ENCODE data around the gene CYTH1. TPM values are rescaled to one million over a fixed set of nuclear protein-coding genes. Genes with fewer than 3 reads are reported as not detected.
A peak's percentile ranks its signal among the peaks of the same experiment; 100 is the strongest.

Gene CYTH1
- total RNA-seq, 2 experiments from 2014 or later, result 288 to 309 TPM

DNA sequence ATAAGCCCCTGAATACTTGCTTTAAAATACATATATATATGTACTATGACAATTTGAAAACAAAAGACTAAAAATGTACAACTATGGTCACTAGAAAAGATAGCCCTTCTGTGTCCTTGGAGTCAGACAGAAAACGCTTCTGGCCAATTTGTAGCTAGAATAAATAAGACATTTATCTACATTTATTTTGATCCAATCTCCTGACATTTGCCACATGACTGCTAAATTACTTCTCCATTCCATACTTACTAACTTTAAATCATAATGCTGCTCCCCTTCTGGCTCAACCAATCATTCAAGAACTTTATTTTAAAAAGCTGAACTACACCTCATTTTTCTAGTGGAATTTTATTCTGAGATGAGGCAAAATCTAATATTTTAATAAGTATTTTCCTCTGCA lies 65.8 kb downstream of the CYTH1 start:
- Mint-ChIP-seq H3K36me3 (ENCODE audit: low read depth) (peaks cover 29% of the 10 kb centered on the region), H3K4me1 (peaks cover 89% of the 10 kb centered on the region), H3K9me3 (no peaks in the 10 kb centered on the region), H3K27ac (peak overlapping the region; percentile 16), H3K4me3 (no peak overlapping the region), H3K27me3 (no peaks in the 10 kb centered on the region)
- ChIA-PET CTCF (interaction anchor here (1.1 to 3.7 kb wide), 5 partner anchors 8 to 30 kb away, joined by 3 to 17 read pairs (median 4); no protein-coding TSS in a partner anchor), POLR2A (interaction anchor here (1.0 to 4.1 kb wide), 10 partner anchors 9 to 69 kb away, joined by 3 to 28 read pairs (median 5); no protein-coding TSS in a partner anchor)
- DNase-seq, result no peak

DNA sequence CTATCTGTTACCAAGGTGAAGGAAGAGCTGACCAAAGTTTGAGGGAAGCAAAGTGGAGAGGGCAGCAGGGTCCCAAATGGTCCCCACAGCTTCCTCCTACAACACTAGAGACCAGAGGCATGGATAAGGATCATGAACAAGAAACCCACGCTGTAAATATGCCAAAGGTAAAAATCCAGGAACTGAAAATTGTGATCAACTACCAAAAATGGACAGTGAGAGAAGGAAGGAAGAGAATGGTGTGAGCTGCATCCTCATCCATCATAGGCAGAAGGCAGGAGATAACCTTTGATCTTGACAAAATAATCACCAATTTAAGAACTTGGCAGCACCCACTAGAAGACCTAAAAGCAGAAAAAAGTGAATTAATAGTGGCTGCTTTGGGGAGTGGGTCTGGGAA lies 66.2 kb downstream of the CYTH1 start:
- Mint-ChIP-seq H3K4me1 (peaks cover 86% of the 10 kb centered on the region), H3K9me3 (no peaks in the 10 kb centered on the region), H3K27ac (peak overlapping the region; percentile 63), H3K36me3 (ENCODE audit: low read depth) (peaks cover 29% of the 10 kb centered on the region), H3K27me3 (no peaks in the 10 kb centered on the region), H3K4me3 (peak overlapping the region; percentile 28)
- ChIA-PET POLR2A (interaction anchor here (0.7 to 4.1 kb wide), 12 partner anchors 8 to 70 kb away, joined by 3 to 28 read pairs (median 4); no protein-coding TSS in a partner anchor), CTCF (interaction anchor here (0.8 to 3.7 kb wide), 6 partner anchors 8 to 270 kb away, joined by 3 to 17 read pairs (median 4); no protein-coding TSS in a partner anchor)
- DNase-seq, result no peak

DNA sequence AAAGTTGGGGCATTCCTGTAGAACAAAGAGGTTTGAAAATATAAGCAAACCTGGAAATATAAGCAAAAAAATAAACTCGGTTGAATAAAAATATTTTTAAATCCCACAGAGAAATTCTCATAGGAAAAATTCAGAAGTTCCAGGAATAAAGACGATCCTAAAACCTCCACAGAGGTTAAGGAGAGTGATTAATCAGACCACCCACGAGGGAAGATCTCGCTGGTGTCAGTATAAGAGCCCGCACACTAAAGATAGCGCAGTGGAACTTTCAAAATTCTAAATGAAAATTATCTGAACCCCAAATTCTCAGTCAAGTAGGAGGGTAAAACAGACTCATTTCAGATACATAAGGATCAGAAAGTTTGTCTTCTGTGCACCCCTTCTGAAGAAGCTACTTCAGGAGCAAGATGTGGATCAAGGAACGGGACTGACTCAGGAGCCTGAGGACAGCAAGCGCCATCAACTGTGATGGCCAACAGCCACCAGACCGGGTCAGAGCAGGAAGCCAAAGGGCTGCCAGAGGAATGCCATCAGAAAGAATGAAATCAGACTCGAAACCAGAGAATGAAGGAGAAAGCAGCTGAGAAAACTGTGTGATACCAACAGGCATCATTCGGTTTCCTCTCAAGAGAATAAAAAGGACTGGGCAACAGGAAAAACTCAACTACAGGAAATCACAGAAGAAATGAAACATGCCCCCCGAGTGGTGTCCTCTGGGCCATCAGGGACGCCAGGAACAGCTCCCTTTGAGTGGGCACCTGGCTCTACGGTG lies 66.9 kb downstream of the CYTH1 start:
- Mint-ChIP-seq H3K4me1 (peaks cover 91% of the 10 kb centered on the region), H3K27ac (peak overlapping the region; percentile 63), H3K4me3 (peak overlapping the region; percentile 28), H3K36me3 (ENCODE audit: low read depth) (peaks cover 33% of the 10 kb centered on the region), H3K9me3 (no peaks in the 10 kb centered on the region), H3K27me3 (no peaks in the 10 kb centered on the region)
- POLR2A ChIA-PET, result interaction anchor here (0.7 to 4.1 kb wide), 13 partner anchors 11 to 70 kb away, joined by 3 to 28 read pairs (median 3); no protein-coding TSS in a partner anchor
- no peak for DNase-seq
- CTCF ChIA-PET, result interaction anchor here (0.8 to 3.0 kb wide), 4 partner anchors 10 to 270 kb away, joined by 3 to 14 read pairs (median 4); no protein-coding TSS in a partner anchor

DNA sequence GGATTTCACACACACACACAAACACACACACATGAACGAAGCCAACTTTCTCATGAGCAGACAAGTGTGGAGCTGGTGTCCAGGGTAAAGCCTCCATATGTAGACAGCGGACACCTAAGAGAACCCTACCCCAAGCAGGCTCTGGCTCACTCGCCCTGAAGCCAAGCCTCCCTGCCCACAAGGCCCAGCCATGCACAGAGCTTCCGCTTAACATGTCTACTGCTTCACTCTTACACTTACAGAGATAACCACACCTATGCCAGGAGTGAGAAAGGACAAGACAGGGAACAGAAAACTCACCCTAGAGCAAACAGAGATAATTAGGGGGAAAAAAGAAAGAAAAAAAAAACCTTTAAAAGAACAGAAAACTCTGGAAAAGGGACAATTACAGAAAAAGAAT lies 67.5 kb downstream of the CYTH1 start:
- H3K36me3 Mint-ChIP-seq (ENCODE audit: low read depth), result peaks cover 32% of the 10 kb centered on the region
- H3K4me1 Mint-ChIP-seq, result peaks cover 91% of the 10 kb centered on the region
- peak overlapping the region; percentile 6 for H3K4me3 Mint-ChIP-seq
- peak overlapping the region; percentile 50 for H3K27ac Mint-ChIP-seq
- H3K27me3 Mint-ChIP-seq, result no peaks in the 10 kb centered on the region
- ChIA-PET CTCF (no interaction called here), POLR2A (interaction anchor here (1.0 to 4.1 kb wide), 4 partner anchors 12 to 53 kb away, joined by 3 to 28 read pairs (median 6); no protein-coding TSS in a partner anchor)
- no peak for DNase-seq
- H3K9me3 Mint-ChIP-seq, result no peaks in the 10 kb centered on the region

DNA sequence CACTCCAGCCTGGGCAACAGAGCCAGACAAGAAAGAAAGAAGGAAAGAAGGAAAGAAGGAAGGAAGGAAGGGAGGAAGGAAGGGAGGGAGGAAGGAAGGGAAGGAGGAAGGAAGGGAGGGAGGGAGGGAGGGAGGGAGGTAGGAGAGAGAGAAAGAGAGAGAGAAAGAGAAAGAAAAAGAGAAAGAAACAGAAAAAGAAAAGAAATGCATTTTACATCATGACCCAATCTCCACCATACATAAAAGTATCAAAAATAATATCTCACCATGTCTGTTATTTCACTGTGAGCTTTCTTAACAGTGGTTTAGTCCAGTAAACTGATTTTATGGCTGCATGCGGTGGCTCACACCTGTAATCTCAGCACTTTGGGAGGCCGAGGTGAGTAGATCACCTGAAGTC lies 70.0 kb downstream of the CYTH1 start:
- H3K4me1 Mint-ChIP-seq, result peaks cover 87% of the 10 kb centered on the region
- H3K36me3 Mint-ChIP-seq (ENCODE audit: low read depth), result peaks cover 49% of the 10 kb centered on the region
- H3K9me3 Mint-ChIP-seq, result no peaks in the 10 kb centered on the region
- ChIA-PET POLR2A (interaction anchor here (1.0 to 5.6 kb wide), 3 partner anchors 10 to 47 kb away, joined by 3 to 35 read pairs (median 4); no protein-coding TSS in a partner anchor), CTCF (interaction anchor here (0.7 kb wide), 1 partner anchor 35 kb away, joined by 3 read pairs; no protein-coding TSS in a partner anchor)
- H3K27ac Mint-ChIP-seq, result no peak overlapping the region
- no peak overlapping the region for H3K4me3 Mint-ChIP-seq
- DNase-seq, result no peak
- no peaks in the 10 kb centered on the region for H3K27me3 Mint-ChIP-seq

DNA sequence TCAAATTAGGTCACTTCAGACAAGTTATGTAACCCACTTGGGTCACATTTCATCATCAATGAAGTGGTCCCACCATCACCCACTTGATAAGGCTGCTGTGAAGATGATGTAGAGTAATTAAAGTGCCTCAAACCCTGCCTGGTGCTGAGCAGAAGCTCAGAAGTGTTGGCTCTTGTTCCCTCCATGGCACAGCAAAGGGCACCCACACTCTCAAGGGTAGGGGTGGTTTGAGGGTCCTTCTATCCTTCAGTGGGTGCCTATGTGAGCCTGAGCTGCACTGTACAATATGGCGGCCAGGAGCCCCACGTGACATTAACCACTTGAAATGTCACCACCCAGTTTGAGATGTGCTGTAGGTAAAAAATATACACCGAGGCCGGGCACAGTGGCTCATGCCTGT lies 71.5 kb downstream of the CYTH1 start:
- Mint-ChIP-seq H3K4me1 (peaks cover 76% of the 10 kb centered on the region), H3K27ac (peak overlapping the region; percentile 80), H3K9me3 (no peaks in the 10 kb centered on the region), H3K4me3 (peak overlapping the region; percentile 29), H3K36me3 (ENCODE audit: low read depth) (peaks cover 53% of the 10 kb centered on the region), H3K27me3 (no peaks in the 10 kb centered on the region)
- no peak for DNase-seq
- ChIA-PET CTCF (interaction anchor here (1.4 to 4.3 kb wide), 6 partner anchors 11 to 213 kb away, joined by 9 to 18 read pairs (median 14); no protein-coding TSS in a partner anchor), POLR2A (interaction anchor here (0.7 to 5.6 kb wide), 8 partner anchors 8 to 106 kb away, joined by 3 to 37 read pairs (median 13); no protein-coding TSS in a partner anchor)

DNA sequence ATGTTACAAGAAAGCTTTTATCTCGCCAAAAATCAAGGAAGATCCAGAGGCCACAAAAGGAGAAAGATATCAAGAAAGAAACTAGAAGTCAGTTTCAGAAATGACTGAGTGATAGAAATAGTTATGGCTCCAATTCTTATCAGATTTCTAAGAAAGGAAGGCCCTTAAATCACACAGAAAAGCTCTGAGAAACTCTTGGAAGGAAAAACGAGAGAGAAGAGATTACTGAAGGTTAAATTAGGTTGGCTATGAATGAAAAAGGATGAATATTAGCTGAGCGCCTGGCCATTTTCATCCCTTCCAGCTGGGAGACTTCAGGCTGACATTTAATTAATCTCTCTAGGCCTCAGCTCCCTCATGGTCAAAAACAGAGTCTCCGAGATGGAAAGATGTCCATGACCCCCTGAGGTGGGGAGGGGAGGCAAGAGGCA lies 72.3 kb downstream of the CYTH1 start:
- POLR2A ChIA-PET, result interaction anchor here (0.9 to 5.6 kb wide), 23 partner anchors 9 to 350 kb away, joined by 3 to 37 read pairs (median 5); partner anchors contain the start of gene SOCS3

DNA sequence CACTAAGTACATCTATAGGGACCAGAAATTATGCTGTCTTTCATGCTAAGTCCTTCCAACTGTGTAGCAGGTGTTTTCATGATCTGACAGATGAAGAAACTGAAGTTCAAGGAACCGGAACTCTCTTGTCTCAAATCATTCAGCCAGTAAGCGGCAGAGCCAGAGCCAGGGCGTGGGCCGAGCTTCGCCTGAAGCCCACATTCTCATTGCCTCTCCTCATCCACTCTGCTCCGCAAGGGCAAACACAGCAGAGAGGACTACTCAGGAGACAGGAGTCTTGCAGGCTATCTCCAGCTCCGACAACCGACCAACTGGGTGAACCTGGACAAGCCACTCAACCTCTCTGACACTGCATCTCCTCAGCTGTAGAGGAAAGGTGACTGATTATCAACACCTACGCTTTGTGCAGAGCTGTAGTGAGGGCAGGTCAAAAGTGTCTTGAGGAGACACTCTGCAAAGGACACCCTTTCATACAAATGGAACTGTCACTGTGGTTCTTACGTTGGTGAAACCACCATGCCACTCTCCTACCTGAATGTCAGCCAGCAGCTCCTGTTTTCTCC lies 72.9 kb downstream of the CYTH1 start:
- Mint-ChIP-seq H3K36me3 (ENCODE audit: low read depth) (peaks cover 55% of the 10 kb centered on the region), H3K27me3 (no peaks in the 10 kb centered on the region), H3K4me3 (peak overlapping the region; percentile 29), H3K9me3 (no peaks in the 10 kb centered on the region), H3K4me1 (peaks cover 69% of the 10 kb centered on the region), H3K27ac (peak overlapping the region; percentile 80)
- DNase-seq, result peak; percentile 37
- CTCF ChIA-PET, result interaction anchor here (0.6 to 4.3 kb wide), 27 partner anchors 8 to 1880 kb away, joined by 3 to 18 read pairs (median 5); no protein-coding TSS in a partner anchor
- POLR2A ChIA-PET, result interaction anchor here (0.8 to 5.6 kb wide), 31 partner anchors 9 to 350 kb away, joined by 3 to 37 read pairs (median 4); partner anchors contain the start of gene SOCS3

More for the DNA sequence above, 72.3 kb downstream of the CYTH1 start:
- Mint-ChIP-seq H3K36me3 (ENCODE audit: low read depth) (peaks cover 55% of the 10 kb centered on the region), H3K4me3 (peak overlapping the region; percentile 29), H3K4me1 (peaks cover 75% of the 10 kb centered on the region), H3K9me3 (no peaks in the 10 kb centered on the region), H3K27me3 (no peaks in the 10 kb centered on the region), H3K27ac (peak overlapping the region; percentile 80)
- DNase-seq, result no peak
- CTCF ChIA-PET, result interaction anchor here (0.9 to 4.3 kb wide), 16 partner anchors 8 to 212 kb away, joined by 3 to 18 read pairs (median 9); no protein-coding TSS in a partner anchor

DNA sequence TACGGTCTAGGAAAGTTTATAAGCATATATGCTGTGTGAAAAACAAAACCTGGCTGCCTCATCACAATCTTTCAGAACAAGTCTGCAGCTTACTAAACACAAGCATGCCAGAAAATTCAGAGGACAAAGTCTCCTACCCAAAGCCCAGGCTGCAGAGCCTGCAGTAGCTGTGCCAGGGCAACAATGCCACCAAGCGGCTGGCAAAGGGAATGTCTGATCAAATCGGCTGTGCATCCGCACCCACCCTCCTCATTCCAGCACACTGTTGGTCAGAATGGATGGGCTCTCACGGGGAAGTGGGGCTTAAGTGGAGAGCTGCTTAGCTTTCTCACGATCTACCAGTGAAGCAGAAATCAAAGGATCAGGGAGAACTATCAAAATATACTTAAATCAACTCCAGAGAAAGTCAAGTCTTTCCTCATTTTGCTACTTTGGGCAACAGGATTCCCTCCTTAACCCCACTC lies 73.5 kb downstream of the CYTH1 start:
- Mint-ChIP-seq H3K4me1 (peaks cover 68% of the 10 kb centered on the region), H3K4me3 (peak overlapping the region; percentile 29), H3K36me3 (ENCODE audit: low read depth) (peaks cover 62% of the 10 kb centered on the region), H3K9me3 (no peaks in the 10 kb centered on the region), H3K27ac (peak overlapping the region; percentile 80), H3K27me3 (no peaks in the 10 kb centered on the region)
- DNase-seq, result peak; percentile 68
- POLR2A ChIA-PET, result interaction anchor here (0.8 to 5.6 kb wide), 24 partner anchors 9 to 292 kb away, joined by 3 to 37 read pairs (median 4); no protein-coding TSS in a partner anchor
- CTCF ChIA-PET, result interaction anchor here (0.6 to 4.3 kb wide), 29 partner anchors 9 to 1880 kb away, joined by 3 to 18 read pairs (median 5); no protein-coding TSS in a partner anchor

DNA sequence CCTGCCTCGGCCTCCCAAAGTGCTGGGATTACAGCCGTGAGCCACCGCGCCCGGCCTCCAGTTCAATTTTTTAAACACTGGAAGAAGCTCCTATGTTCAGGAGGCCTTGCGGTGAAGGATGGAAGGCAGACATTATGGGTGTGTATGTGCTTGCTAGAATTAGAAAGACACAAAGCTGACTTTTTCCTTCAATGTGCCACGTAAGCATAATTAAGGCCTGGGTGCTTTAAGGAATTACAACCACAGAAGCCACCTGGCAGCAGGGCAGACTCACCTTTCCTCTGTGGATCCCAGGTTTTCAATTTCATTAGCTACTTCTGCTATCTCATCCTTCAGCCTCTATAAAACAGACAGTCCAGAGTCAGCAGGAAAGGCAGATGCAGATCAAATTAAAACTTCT lies 74.2 kb downstream of the CYTH1 start:
- CTCF ChIA-PET, result interaction anchor here (0.5 to 4.3 kb wide), 23 partner anchors 10 to 335 kb away, joined by 3 to 18 read pairs (median 5); no protein-coding TSS in a partner anchor
- Mint-ChIP-seq H3K4me3 (peak overlapping the region; percentile 5), H3K4me1 (peaks cover 62% of the 10 kb centered on the region), H3K9me3 (no peaks in the 10 kb centered on the region), H3K27ac (peak overlapping the region; percentile 80), H3K27me3 (no peaks in the 10 kb centered on the region), H3K36me3 (ENCODE audit: low read depth) (peaks cover 65% of the 10 kb centered on the region)
- POLR2A ChIA-PET, result interaction anchor here (0.9 to 5.6 kb wide), 14 partner anchors 8 to 111 kb away, joined by 3 to 37 read pairs (median 6); no protein-coding TSS in a partner anchor
- no peak for DNase-seq

DNA sequence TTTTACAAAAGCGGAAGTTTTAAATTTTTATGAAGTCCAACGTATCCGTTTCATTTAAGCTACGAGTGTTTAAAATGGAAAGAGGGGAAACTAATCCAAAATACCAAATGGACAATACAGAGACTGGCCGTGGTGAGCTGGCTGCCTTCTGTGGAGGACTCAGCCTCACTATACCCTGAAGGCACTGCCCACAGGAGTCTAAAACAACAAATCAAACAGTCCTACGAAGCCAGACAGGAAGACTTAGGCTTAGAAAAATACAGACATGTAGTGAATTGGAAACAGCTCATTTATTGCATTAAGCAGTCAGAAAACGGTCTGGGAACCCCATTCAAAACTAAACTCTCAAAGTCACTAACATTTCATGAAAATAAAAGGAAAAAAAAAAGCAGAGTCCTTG lies 75.1 kb downstream of the CYTH1 start:
- Mint-ChIP-seq H3K4me3 (no peak overlapping the region), H3K4me1 (peaks cover 54% of the 10 kb centered on the region), H3K27ac (peak overlapping the region; percentile 35), H3K9me3 (no peaks in the 10 kb centered on the region), H3K27me3 (no peaks in the 10 kb centered on the region), H3K36me3 (ENCODE audit: low read depth) (peaks cover 71% of the 10 kb centered on the region)
- ChIA-PET CTCF (interaction anchor here (0.7 to 4.3 kb wide), 6 partner anchors 11 to 210 kb away, joined by 3 to 17 read pairs (median 12); no protein-coding TSS in a partner anchor), POLR2A (interaction anchor here (1.2 to 5.6 kb wide), 5 partner anchors 9 to 112 kb away, joined by 4 to 37 read pairs (median 12); no protein-coding TSS in a partner anchor)
- no peak for DNase-seq
